GM19023 (cell line): ENCODE data around the gene ADAMTS14.
"Not testable (repeated sequence)": the region's sequence is repeated elsewhere in the genome, so short reads cannot be mapped to it uniquely, and the experiment has no call there.

Source experiments
- ATAC-seq: cut with Tn5 transposase; IDR thresholded peaks from one replicate; pipeline ENCODE4 v1.9.1; 2021; ENCODE audit warnings: mild to moderate bottlenecking, moderate library complexity; ENCODE audit not compliant: unreplicated experiment

The ADAMTS14 gene

GRCh38 chr10:70672165-70673042 is at the start of gene ADAMTS14:
Gene ADAMTS14 (plus strand): TSS chr10:70672506. CDS start chr10:70672803, 297 bp downstream.
- ATAC-seq: no peak

GRCh38 chr10:70622541-70622940 is 49.8 kb upstream of the ADAMTS14 start:
- ATAC-seq: no peak

- no peak for ATAC-seq
Measured at GRCh38 chr10:70622981-70623844, 49.1 kb upstream of the ADAMTS14 start.

GRCh38 chr10:70626056-70626455 is 46.2 kb upstream of the ADAMTS14 start:
- no peak for ATAC-seq

GRCh38 chr10:70629338-70629737 is 43.0 kb upstream of the ADAMTS14 start:
- no peak for ATAC-seq

- ATAC-seq: not testable (repeated sequence)
Measured at GRCh38 chr10:70631735-70632134, 40.6 kb upstream of the ADAMTS14 start.

- no peak for ATAC-seq
Measured at GRCh38 chr10:70634011-70634410, 38.3 kb upstream of the ADAMTS14 start.

- ATAC-seq: not testable (repeated sequence)
Measured at GRCh38 chr10:70634515-70634914, 37.8 kb upstream of the ADAMTS14 start.

GRCh38 chr10:70639640-70640383 is 32.5 kb upstream of the ADAMTS14 start:
- not testable (repeated sequence) for ATAC-seq

GRCh38 chr10:70643272-70643671 is 29.0 kb upstream of the ADAMTS14 start:
- not testable (repeated sequence) for ATAC-seq

- not testable (repeated sequence) for ATAC-seq
Measured at GRCh38 chr10:70644959-70645358, 27.3 kb upstream of the ADAMTS14 start.

- no peak for ATAC-seq
Measured at GRCh38 chr10:70647086-70647485, 25.2 kb upstream of the ADAMTS14 start.

GRCh38 chr10:70648427-70648826 is 23.9 kb upstream of the ADAMTS14 start:
- no peak for ATAC-seq

GRCh38 chr10:70649526-70649925 is 22.8 kb upstream of the ADAMTS14 start:
- no peak for ATAC-seq

- no peak for ATAC-seq
Measured at GRCh38 chr10:70650104-70650503, 22.2 kb upstream of the ADAMTS14 start.

GRCh38 chr10:70650718-70651117 is 21.6 kb upstream of the ADAMTS14 start:
- no peak for ATAC-seq

- no peak for ATAC-seq
Measured at GRCh38 chr10:70651661-70652060, 20.6 kb upstream of the ADAMTS14 start.

- ATAC-seq: no peak
Measured at GRCh38 chr10:70652761-70653657, 19.3 kb upstream of the ADAMTS14 start.

GRCh38 chr10:70655316-70655715 is 17.0 kb upstream of the ADAMTS14 start:
- no peak for ATAC-seq

- ATAC-seq: peak; percentile 66
Measured at GRCh38 chr10:70656489-70656888, 15.8 kb upstream of the ADAMTS14 start.
